GM10266 (cell line): ENCODE measurements around the gene USP13.

ENCODE experiments used
- DNase-seq: peaks from one replicate; pipeline ENCODE4 v3.0.0; 2012; ENCODE audit errors: extremely low spot score
- TF ChIP-seq, protein P1 (sequence below): IDR thresholded peaks from 2 replicates; pipeline ENCODE4 v1.5.1; 2012; ENCODE audit warnings: mild to moderate bottlenecking, low read depth; ENCODE audit not compliant: control insufficient read depth, insufficient read depth; ENCODE audit errors: missing control alignments

Gene USP13

DNA sequence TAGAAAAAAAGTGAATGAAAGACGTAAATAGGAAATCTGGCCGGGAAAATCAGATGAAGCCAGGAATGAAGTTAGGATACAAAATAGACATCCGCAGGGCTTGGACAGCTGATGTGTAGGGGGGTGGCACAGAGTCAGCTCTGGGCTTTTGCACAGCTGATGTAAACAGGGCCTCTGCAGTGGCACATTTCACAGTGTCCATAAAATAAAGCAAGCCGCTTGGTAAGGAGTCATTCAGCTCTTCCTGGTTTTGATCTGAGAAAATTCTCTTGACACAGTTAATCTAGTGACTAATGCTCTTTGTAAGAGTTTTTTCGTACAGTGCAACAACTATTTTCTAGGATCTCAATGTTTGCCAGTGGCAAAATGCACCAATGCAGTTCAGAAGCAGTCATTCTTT lies 153.3 kb downstream of the USP13 start:
- TF ChIP-seq, protein P1, sequence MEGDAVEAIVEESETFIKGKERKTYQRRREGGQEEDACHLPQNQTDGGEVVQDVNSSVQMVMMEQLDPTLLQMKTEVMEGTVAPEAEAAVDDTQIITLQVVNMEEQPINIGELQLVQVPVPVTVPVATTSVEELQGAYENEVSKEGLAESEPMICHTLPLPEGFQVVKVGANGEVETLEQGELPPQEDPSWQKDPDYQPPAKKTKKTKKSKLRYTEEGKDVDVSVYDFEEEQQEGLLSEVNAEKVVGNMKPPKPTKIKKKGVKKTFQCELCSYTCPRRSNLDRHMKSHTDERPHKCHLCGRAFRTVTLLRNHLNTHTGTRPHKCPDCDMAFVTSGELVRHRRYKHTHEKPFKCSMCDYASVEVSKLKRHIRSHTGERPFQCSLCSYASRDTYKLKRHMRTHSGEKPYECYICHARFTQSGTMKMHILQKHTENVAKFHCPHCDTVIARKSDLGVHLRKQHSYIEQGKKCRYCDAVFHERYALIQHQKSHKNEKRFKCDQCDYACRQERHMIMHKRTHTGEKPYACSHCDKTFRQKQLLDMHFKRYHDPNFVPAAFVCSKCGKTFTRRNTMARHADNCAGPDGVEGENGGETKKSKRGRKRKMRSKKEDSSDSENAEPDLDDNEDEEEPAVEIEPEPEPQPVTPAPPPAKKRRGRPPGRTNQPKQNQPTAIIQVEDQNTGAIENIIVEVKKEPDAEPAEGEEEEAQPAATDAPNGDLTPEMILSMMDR = no peak
- no peak for DNase-seq

GRCh38 chr3:179807588-179807987 lies 154.7 kb downstream of the USP13 start:
- TF ChIP-seq, protein P1 = no peak
- DNase-seq = no peak

- TF ChIP-seq, protein P1 = no peak
- DNase-seq = no peak
Measured at GRCh38 chr3:179809639-179810038, 156.8 kb downstream of the USP13 start.

DNA sequence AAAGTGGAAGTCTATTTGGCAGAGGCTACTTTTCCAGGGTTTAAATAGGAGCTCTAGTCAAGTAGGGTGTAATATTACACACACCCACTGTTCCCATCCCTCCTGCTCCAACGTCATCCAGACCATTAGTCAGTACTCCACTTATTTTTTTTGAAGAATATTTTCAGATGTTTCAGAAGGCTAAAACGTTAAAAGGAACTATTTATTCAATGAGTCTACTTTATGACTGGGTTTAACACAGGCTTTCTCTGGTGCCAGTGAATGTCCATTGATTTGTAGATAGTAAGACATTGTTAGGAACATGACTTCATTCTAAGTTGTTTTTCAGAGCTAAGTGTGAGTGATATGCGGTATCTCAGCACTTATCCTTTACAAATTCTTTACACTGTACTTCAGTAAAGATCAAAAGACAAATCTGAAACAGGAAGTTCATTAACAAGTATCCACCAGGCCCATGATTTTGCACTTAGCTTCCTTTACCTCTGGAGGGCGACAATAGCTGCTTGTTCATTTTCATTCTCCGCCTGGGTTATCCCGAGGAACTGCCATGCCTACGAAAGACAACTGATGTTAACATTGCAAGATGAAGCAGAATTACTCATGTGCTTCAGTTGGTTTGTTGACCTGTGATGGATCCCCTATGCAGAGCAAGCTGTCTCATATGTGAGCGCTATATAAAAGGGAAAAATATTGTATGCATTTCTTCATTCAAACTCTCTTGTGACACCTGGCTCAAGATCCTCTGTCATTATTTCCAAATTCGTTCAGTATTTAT lies 158.7 kb downstream of the USP13 start:
- TF ChIP-seq, protein P1 = peak; percentile 77
- peak; percentile 64 for DNase-seq

GRCh38 chr3:179812096-179812382 lies 159.2 kb downstream of the USP13 start:
- TF ChIP-seq, protein P1 = no peak
- DNase-seq = no peak

DNA sequence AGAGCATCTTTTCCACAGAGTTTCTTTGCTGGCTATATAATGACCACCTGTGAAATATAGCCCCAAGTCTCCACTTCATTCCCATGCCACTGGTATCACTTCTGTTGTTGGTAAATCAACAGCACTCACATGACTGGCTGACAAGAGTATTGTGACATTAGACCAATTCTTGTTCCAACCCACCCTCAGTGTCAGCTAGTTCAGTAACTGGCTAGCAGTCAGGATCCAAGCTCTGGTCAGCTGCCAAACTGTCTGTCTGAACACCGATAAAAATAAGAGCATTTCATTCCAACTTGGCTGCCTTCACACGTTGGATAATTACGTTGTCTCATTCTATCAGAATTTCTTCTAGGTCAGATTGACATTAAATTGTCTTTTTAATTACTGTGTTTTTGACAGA lies 166.5 kb downstream of the USP13 start:
- no peak for DNase-seq
- TF ChIP-seq, protein P1 = no peak

DNA sequence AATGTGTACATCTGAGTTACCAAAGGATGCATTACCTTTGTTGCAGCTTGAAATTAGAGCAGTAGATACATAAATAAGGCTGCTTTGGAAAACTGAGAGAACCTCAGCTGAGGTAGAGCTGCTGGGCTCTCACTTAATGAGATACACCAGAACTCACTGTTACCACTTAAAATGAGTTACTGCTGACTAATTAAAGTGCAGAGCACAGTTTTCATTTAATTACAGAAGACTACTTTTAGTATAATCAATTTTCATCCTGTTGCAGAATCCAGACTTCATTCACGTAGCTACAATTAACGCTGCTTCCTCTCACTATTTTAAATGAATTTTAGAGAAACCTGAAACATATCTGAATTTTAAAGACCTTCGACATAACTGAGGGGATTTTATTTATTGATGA lies 169.5 kb downstream of the USP13 start:
- DNase-seq = no peak

More for the DNA sequence above, 169.5 kb downstream of the USP13 start:
- TF ChIP-seq, protein P1 = no peak
